Brain pericyte (primary cell): ENCODE results near the gene RABL3.
"Not testable (repeated sequence)": the region's sequence is repeated elsewhere in the genome, so short reads cannot be mapped to it uniquely, and the experiment has no call there.

Source experiments
- DNase-seq: peaks from one replicate; pipeline ENCODE4 v3.0.0-alpha.2; 2012; ENCODE audit warnings: low read depth, low spot score

The RABL3 gene

DNA sequence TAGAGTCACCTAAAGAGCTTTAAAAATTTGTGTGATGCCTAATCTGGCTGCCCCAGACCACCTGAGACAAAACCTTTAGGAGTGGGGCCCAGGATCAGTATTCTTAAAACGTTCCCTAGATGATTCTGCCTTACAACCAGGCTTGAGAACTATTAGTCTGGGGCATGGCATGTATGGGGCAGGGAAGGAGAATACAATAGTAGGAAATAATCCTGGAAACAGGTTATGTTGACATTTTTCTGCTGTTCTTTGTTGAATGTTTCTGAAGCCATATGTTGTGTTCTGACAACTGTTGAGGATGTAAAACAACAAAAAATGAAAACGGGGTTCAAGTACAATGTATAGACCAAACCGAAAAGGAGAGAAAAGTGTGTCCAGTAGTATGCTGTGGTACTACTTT lies 3.1 kb upstream of the RABL3 start:
- DNase-seq: no peak

GRCh38 chr3:120743556-120744195 lies 1.4 kb upstream of the RABL3 start:
- no peak for DNase-seq

DNA sequence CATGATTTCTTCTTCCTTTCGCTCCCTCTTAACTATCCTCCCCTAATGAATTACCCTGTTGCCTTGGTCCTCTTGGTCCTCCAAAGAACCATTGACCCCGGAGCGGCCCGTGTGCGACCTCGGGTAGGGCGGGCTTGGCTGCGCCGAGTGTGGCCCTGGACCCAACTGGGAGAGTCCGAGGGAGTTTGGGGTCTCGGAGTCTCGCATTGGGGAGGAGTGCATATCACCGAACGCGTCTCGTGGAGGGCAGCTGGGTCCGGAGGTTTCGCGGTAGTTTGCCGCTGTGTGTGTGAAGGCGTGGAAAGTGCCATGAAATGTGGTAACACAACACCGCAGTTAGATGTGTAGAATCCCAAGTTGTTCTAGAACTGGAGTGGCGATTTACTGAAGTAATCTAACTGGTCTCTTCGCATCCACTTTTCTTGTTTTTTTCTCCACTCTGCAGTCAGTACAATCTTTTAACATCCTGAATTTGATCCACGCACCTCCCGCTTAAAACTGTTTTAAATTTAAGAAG lies 591 bp upstream of the RABL3 start:
- no peak for DNase-seq

GRCh38 chr3:120741837-120742197 lies 499 bp downstream of the RABL3 start:
- no peak for DNase-seq

GRCh38 chr3:120741320-120741719 lies 996 bp downstream of the RABL3 start:
- no peak for DNase-seq

DNA sequence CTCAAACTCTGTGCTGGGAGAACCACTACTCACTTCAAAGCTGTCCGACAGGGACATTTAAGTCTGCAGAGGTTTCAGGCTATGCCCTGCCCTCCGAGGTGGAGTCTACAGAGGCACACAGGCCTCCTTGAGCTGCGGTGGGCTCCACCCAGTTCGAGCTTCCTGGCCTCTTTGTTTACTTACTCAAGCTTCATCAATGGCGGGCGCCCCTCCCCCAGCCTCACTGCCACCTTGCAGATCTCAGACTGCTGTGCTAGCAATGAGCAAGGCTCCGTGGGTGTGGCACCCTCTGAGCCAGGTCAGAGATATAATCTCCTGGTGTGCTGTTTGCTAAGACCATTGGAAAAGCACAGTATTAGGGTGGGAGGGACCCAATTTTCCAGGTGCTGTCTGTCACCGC lies 4.3 kb downstream of the RABL3 start:
- not testable (repeated sequence) for DNase-seq

- no peak for DNase-seq
These were observed 11.5 kb downstream of the RABL3 start for GRCh38 chr3:120730576-120731542.

DNA sequence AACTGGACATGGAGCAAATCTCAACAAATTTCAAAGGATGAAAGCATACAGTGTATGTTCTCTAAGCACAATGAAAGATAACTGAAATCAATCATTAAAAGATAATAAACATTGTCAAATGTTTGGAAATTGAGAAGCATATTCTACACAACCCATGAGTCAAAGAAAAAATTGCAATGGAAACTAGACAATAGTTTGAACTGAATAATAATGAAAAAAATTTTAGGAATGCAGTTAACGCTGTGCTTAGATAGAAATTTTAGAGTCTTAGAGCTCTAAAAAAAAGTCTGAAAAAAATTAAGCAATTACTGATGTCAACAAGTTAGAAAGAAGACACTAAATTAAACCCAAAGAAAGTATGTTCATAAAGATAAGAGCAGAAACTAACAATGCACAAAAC lies 15.5 kb downstream of the RABL3 start:
- DNase-seq: no peak

DNA sequence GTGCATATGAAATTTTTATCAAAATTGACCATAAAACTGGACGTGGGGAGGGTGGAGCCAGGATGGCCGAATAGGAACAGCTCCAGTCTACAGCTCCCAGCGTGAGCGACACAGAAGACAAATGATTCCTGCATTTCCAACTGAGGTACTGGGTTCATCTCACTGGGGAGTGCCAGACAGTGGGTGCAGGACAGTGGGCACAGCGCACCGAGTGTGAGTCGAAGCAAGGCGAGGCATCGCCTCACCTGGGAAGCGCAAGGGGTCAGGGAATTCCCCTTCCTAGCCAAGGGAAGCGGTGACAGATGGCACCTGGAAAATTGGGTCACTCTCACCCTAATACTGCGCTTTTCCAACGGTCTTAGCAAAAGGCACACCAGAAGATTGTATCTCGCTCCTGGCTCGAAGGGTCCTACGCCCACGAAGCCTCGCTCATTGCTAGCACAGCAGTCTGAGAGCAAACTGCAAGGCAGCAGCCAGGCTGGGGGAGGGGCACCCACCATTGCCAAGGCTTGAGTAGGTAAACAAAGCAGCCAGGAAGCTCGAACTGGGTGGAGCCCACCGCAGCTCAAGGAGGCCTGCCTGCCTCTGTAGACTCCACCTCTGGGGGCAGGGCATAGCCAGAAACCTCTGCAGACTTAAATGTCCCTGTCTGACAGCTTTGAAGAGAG lies 23.0 kb downstream of the RABL3 start:
- DNase-seq: not testable (repeated sequence)

GRCh38 chr3:120713262-120713661 lies 29.1 kb downstream of the RABL3 start:
- no peak for DNase-seq

DNA sequence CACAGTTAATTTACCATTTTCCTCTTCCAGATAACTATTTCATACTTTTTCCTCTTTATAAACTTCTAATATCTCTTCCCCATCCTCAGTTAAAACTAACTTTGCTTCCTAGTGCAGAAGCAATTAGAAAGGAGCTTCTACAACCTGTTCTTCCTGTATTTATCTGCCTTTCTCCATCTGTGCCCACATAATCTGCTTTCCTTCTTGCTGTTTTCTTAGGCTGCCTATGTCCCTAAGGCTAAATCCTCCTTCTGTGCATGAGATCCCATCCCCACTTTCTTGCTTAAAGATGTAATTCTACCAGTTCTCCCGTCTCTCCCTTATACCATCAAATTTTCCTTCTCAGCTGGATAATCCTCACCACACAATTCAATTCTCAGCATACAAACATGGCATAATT lies 31.9 kb downstream of the RABL3 start:
- no peak for DNase-seq

DNA sequence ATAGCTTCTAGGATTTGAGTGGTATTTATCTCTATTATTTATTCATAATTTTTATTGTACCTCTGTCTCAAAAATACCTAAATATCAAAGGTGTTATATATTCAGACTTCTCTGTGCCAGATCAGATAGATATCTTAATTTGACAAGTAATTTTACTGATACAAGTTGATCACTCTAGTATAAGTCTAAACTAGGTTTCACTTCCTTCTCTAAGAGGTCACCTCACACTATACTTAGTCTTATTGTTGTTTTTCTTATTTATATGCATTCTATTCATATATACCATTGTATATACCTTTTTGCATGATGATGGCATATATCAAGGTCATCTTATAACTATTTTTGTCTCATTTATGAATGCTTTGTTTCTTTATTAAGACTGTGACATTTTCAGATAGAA lies 33.9 kb downstream of the RABL3 start:
- DNase-seq: no peak

DNA sequence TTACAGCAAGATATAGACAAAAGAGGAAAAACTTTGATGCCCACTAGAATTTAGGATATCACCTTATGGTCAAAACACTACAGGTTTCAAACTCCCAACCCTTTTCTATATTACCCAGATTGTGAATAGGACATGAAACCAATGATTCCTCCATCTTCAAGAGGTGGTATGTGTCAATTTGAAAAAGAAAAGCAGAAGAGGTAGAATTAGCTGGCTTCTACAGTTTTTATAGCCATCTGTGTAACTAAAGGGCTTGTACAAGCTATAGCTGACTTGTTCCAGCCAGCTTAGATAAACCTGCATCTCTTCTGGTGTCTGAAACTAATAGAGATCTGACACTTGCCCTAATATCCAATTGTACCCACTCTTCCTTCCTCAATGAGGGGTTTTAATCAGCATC lies 35.4 kb downstream of the RABL3 start:
- DNase-seq: no peak

- no peak for DNase-seq
These were observed 36.3 kb downstream of the RABL3 start for GRCh38 chr3:120705884-120706582.

DNA sequence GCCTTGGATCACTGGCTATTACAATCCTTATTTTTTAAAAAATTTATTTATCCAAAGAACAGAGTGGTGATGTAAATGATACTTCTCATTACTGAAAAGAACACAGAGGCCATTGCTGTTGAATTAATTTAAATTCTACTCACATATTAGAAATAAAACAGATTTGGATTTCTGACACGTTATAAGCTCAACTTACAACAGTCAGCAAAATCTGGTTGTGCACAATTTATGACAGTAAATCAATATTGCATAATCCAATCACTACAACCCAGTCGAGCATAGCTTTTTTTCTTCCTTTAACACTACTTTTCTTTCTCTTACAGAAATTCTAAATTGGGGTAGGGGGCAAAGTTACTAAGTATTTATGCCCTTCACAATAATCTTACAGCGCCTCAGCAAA lies 43.0 kb downstream of the RABL3 start:
- no peak for DNase-seq

DNA sequence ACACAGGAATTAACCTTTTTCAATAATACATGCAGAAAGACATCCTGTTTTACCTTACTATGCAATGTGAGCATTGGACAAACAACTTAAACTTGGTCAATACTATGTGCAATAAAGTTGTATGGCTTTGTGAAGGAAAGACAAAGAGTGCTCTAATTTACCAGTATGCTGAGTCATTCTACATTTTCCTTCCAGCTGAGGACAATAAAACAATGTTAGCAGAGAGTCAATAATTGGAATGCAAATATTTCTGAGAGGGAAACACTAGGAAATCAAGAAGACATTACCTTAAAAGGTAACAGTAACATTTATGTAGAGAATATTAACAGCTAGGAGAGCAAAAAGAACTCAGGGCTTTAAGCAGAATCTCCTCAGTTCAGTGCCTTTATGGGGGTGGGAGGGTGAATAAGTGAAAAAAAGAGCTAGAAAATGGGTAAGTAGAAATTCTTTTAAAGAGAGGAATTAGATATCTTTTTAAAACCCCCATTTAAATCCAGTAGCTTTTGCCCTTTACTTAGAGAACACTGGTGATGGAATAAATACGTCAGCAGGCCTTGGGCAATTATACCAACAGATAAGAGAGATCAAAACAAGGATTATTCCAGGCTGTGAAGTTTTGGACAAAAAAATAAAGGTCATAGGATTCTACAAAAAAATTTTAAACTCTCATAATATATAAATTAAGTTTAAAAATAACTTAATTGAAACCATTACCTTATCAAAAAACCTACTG lies 48.7 kb downstream of the RABL3 start:
- no peak for DNase-seq

- DNase-seq: no peak
These were observed 52.9 kb downstream of the RABL3 start for GRCh38 chr3:120689395-120689794.

GRCh38 chr3:120688121-120688520 lies 54.2 kb downstream of the RABL3 start:
- no peak for DNase-seq

DNA sequence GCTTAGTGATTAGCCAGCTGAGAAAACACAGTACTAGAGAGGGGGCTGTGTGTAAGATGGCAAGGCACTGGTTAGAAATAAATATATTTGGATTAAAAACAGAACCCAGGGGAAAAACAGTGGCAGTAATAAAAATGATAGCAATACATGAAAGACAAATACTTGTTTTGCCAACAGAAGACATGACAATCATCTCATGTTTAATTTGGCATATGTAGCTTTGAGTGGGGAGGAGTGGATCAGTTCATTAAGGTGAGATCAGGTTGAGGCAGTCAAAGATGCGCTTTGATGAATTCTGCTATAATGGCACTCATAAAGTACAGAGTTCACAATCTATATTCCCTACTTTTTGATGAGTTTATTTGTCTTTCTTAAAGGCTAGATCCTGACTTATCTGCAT lies 56.9 kb downstream of the RABL3 start:
- no peak for DNase-seq

DNA sequence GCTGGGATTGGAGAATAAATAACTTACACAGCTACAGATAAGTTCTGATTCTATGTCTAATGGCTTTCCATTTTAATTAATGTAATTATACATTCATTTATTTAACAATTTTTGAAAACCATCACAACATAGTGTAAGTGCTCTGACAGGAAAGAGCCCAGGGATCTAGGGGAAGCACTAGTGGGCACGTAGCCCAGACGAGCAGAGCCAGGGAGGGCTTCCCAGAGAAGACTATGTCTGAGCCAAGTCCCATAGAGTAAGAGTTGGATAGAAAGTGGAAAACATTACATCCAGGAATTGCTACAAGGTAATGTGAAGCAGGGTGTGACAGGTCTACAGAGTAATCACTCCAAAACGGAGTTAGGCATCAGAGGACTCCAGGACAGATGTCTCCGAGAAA lies 57.4 kb downstream of the RABL3 start:
- no peak for DNase-seq

GRCh38 chr3:120683671-120684301 lies 58.5 kb downstream of the RABL3 start:
- no peak for DNase-seq
